SH-SY5Y (cell line): ENCODE measurements around the gene PPP3CA.

ENCODE experiments used
- GATA2 ChIP-seq: IDR thresholded peaks from 2 replicates; pipeline ENCODE4 v1.6.1; 2011; ENCODE audit warnings: mild to moderate bottlenecking, low read depth, low read length
- GATA3 ChIP-seq: IDR thresholded peaks from 2 replicates; pipeline ENCODE4 v1.6.1; 2011; ENCODE audit warnings: low read depth, mild to moderate bottlenecking, low read length, moderate library complexity

GRCh38 chr4:101163936-101164335, 183.4 kb downstream of the PPP3CA start:
- TF ChIP-seq GATA2 (no peak), GATA3 (no peak)
